Measurements from ENCODE around the gene MORN1.

The MORN1 gene

DNA sequence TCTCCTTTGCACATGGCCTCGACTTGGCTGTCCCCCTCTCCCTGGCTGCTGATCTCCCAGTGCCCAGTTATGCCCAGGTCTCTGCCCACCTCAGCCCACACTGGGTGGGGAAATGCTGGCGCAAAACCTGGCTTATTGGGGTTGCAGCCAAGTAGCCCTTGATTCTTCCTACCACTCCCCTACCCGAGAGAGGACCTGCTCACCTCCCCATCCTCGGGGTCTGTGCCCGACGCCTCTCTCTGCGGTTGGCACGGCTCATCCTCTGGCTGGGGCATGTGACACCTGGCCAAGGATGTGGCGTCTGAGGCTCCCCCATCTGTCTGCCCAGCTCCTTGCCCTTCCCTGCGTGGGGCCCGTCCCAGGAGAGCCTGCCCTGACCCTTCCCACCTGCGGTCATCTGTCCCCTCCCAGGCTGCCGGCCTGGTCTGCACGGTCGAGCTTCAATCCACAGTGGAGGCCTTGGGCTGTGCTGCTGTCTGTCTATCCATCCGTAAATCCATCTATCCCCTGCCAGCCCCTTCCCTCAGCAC is 27.5 kb upstream of the MORN1 start:
- no peak for DNase-seq

DNA sequence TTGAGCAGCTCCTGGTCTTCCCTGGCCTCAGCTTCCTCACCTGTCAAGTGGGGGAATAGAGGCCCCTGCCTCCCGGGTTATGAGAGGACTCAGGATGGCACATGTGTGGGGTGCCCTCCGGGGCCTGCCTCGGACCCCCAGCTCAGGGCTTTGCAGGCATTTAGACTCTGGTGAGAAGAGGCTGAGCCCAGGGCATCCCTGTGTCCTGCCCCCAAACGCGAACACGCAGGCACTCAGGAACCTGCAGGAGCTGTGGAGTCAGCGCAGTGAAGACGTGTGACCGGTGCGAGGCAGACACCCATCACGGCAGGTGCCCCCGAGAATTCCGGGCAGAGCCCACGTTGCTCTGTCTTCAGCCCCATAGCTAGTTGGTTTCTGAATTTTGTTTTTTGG is 26.5 kb upstream of the MORN1 start:
- DNase-seq, result no peak

DNA sequence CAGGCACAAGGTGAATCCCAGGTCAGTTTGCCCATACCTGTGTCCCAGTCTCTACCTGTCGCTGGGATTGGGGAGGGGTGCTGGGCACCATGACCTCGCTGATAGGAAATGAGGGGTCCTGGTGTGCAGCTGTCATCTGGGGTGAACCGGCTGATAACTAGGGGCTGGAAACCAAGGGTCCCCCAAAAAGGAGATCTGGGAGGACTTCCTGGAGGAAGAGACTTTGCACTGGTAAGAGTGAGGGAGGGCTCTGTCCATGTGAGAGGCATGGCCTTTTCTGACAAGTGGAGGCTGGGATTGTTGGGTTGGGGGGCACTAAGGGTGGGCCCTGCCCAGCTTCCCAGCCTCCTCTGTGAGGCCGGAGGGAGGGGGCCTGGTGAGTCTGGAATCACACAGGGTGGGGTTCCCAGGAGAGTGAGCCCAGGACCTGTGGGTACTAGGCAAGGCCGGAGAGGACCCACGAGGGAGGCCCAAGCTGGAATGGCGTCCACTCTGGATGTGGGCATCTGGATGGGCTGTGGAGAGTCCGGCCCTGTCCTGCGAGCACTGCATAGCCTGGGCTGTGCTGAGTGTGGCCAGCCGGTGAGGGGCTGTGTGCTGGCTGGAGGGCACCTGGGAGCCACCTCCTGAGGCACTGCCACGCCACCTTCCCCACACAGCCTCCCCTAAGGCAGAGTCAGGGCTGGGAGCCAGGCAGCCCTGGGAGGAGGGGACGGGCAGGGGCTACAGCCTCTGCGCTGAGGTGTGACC is 25.9 kb upstream of the MORN1 start:
- no peak for DNase-seq

DNA sequence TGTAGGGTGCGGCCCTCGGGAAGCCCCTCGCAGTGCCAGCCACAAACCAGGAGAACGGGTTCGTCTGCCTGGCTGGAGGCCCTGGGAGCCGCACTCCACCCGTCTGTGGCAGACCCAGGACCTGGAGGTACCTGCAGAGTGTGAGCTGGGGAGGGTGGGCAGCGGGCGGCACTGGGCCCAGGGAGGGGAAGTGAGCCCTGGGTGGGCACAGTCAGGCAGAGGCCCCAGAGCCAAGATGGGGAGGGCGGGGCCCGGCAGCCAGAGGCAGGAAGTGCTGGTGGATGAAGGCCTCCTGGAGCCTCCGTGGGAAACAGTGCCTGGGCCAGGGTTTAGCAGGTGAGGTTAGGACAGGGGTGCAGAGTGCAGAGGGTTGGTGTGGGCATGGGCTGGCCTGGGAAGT is 25.0 kb upstream of the MORN1 start:
- DNase-seq, result no peak

DNA sequence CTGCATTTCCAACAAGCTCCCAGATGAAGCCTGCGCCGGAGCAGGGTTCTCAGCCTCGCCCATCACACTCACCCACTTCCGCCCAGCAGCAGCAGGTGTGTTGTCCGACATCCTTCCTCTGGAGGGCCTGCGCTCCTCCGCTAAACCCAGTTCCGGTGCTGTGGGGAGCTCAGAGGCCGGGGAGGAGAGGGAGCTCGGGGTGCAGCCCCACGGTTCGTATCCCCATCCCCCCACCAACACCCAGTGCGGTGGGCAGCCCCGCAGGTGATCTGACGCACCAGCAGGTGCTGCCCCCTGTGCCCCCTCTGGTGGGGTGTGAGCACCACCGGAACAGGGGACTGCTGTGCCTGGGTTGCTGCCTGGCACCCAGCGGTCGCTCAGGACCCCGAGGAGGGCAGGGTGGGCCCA is 24.5 kb upstream of the MORN1 start:
- DNase-seq, result no peak

DNA sequence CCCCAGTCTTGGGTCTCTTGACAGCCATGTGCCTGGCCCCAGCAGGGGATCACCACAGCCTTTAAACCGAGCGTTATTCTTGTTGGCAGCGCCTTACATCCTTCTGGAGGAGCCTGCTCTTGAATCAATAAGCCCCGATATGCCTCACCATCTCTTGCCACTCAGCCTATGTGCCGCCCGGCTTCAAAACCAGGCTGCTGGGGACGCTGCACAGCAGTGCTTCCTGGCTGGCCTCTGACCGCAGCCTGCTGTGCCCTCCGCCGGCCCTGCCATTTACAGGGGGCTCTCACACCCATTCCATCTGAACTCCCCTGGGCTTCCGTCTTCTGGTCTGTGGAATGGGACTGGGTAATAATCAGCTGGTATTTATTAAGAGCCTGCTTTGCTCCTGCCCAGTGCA is 24.0 kb upstream of the MORN1 start:
- DNase-seq, result peak in 1 of 2 experiments; percentile 23

DNA sequence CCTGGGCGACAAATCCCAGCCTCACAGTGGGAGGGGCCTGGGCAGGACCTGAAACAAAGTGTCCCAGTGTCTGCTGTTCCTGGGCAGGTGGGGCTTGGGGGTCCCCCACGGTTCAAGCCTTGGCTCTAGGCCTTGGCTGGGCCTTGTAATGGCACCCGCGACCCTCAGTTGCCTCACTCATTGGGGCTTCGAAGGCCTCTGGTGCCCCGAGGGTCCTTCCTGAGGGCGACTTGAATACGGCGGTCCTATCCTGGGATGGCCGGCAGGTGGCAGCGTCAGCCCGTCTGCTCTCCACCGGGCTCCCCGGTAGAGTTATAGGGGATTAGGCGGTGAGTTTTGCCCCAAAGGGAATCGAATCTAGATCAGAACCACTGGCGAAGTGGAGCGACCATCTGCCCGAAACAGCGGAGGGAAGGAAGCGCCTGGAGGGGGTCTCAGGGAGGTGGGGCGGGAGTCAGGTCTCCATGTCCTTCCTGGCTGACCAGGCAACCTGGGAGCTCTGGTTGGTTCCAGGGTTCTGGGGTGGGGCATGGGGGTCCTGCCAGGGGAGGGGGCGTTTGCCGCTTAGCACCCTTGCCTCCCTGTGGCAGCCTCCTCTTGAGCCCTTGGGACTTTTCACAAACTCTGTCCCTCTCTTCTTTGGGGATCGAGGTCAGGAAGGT is 23.1 kb upstream of the MORN1 start:
- peak; percentile 61 to 66 for DNase-seq

DNA sequence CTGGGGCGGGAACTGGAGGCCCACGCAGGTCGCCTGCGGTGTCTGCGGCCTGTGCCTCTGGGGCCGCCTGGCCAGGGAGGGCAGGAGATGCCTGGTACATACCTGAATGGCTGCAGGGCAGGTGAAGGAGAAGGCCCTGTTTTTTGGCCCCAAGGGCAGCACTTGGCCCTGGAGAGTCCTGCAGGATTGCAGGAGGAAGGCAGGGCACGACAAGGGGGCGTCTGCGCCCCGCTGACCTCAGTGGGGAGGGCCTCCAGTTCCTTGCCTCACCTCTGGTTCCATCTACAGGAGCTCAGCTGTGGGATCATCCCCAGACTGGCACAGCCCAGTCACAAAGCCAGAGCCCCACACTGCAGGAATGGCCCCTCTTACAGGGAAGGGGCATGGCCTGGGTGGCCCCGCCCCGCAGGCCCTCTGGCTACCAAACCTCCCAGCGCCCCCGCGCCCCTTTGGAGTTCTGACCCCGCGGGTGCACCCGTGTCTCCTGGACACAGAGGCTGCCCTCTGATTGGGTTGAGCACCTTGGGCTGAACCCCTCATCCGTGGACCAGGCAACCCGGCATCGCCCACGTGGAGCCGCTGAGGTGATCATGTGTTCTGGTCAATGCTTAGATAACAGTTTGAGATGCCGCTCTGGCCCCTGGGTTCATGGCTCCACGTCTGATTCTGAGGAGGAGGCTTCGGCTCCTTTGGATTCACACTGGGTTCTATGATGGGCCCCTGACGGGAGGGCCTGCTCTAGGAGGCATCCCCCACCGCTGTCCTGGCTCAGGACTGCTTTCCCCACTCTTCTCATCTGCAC is 22.3 kb upstream of the MORN1 start:
- DNase-seq, result peak; percentile 2 to 7

DNA sequence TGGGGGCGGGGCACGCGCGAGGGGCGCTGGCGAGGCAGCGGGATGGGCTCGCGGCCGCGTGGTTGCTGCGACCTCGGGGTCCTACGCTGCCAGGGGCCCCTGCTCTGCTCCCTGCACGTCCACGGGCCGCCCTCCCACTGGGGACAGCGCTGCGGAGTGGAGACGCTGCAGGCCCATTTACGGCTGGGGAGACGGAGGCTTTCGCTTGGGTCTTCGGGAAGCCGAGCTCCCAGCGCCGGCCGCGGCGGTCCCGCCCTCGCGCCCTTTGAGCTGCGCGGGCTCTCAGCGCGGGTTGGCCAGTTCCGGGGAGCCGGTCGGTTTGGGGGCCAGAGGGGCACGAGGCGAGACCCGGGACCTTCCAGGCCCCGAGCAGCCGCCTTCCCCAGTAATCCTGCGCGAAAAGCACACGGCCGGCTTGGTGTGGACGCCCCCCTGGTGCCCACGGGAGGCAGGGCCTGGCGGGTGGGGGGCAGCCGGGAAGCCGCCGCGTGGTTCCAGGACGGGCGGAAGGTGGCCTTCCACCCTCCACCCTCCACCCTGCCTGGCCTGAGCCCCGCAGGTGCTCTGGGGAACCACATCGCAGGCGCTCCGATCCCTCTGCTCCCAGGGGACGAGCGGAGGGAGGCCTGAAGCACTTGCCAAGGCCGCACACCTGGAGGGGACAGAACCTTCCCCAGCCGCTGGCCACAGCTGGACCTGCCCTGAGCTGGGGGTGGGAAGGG is 21.6 kb upstream of the MORN1 start:
- DNase-seq, result peak; percentile 42

DNA sequence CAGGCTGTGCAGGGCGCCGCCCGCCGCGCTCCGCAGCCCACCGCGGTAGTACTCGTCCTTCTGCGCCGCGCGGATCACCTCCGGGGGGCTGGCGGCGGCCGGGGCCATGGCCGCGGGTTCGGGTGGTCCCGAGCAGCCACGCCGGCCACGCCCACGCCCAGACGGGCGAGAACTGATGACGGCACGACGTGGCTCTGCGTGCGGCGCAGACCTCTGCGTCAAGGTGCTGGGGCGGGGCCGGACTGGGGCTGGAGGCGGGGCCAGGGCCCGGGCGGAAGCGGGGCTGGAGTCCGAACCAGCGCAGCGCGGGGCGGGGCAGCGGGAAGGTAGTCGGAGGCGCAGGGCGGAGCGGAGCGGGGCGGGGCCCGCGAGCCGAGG is 21.0 kb upstream of the MORN1 start, which contains the start of gene PEX10:
Gene PEX10 (minus strand): TSS at position 170 of the 378 bp plus-strand sequence. CDS start 62 bp downstream, at position 108.
- peak; percentile 91 to 92 for DNase-seq

DNA sequence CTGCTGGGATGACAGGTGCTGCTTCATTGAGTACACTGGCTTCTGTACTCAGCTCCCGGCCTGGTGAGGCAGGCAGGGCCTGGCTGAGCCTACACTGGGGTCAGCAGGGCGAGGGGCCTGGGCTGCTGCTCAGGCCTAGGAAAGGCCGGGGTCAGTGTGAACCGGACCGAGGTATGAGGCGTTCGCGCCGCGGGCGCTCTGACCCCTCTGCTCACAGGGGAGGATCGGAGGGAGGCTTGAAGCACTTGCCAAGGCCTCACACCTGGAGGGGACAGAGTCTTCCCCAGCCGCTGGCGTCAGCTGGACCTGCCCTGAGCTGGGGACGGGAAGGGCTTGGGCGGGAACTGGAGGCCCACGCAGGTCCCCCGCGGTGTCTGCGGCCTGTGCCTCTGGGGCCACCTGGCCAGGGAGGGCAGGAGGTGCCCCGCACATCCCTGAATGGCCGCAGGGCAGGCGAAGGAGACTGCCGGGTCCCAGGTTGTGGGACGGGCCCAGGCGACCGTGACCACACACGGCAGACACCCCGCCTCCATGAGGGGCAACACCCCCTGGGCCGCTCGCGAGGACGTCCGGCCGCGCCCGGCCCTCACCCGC is 20.5 kb upstream of the MORN1 start:
- DNase-seq, result no peak

DNA sequence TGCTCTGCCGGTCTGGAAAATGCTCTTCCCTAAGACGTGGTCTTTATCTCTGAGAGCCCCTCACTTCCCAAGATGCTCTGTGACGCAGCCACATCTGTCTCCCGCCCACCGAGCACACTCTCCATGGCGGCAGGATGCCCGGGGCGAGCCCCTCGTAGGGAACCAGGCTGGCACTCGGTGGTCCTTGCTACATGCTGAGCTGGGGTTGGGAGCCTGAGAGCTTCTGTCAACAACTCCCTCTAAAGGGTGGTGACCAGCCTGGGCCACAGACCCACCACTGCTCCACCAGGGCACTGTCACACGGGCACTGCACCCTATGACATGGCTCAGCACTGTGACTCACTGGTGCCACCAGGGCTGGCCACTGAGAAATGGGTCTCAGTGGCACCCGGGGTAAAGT is 18.4 kb upstream of the MORN1 start:
- no peak for DNase-seq

DNA sequence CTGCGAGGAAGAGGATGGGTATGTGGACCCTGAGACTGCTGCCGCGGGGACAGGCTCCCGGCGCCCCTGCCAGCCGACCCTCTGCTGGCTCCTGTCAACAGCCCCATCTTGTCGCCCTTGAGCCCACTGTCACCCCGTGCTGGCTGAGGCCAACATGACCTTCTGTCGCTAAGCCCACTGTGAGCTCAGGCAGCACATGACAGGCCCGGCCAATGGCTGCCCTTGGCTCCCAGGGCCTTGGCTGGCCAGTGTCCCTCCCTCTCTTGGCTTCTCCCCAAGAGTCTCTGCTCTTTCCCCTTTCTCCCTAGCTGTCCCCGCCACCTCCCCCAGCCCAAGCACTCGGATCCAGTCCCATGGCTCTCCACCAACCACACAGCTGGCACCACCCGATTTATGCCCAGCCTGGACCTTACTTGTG is 17.5 kb upstream of the MORN1 start:
- no peak for DNase-seq

DNA sequence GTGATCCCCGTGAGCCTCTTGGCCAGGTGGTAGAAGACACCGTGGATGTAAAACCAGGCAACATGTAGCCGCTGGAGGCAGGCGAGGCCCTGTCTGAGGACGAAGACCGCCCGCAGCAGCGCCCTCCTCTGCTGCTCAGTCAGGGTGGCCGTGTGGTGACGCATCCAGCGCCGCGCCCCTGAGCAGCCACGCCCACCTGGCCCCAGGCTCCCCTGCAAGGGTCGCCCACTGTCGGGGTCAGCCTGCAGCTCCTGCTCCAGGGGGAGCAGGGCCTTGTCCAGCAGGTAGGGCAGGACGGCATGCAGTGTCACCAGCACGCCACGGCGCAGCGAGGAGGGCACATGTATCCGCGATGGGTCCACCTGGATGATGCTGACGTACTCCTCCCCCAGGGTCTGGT is 17.1 kb upstream of the MORN1 start:
- DNase-seq, result no peak

DNA sequence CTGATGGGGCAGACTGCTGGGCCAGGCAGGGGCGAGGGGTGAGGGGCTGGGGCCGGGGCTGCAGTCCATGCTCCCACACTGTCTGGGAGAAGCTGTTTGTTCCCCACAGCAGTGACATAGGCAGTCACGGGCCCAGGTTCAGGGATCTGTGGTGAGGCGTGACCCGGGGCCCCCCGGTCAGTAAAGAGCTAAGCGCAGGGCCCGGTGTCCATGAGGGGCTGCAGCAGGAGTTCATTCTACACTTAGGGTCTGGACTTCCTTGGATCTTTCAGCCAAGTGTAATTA is 16.6 kb upstream of the MORN1 start:
- no peak for DNase-seq

DNA sequence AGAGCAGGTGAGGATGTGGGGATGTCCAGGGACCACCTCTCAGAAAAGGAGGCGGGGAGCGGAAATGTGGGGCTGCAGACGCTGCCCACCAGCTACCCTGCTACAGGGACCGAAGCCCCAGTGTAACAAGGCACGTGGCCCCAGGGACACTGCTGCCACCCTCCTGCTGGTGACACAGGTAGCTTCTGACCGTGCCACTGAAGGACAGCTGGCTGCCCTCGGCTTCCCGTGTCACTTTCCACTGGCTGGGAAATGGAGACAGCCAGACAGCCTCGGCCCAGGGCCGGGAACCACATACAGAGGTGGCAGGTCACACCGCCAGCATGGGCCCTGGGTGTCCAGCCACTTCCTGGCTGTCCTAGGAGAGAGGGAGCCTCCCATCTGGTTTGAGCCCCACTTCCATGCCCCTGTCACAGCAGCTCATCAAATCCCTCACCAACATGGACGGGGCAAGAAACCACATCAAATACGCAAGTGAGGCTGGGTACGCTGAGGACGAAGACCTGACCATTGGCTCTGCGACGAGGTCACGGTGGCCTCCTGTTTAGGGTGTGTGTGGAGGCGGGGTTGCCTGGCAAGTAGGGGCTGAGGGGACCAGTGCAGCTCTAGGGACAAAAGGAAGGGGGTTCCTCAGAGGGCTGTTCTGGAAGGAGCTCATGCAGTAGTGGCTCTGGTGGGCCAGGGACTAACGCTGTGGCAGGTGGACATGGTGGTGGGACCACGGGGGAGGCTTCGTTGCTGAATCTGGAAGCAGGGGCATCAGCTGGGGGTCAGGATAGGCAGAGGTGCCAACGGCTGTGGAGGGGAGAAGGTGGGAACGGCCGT is 16.0 kb upstream of the MORN1 start:
- no peak for DNase-seq

DNA sequence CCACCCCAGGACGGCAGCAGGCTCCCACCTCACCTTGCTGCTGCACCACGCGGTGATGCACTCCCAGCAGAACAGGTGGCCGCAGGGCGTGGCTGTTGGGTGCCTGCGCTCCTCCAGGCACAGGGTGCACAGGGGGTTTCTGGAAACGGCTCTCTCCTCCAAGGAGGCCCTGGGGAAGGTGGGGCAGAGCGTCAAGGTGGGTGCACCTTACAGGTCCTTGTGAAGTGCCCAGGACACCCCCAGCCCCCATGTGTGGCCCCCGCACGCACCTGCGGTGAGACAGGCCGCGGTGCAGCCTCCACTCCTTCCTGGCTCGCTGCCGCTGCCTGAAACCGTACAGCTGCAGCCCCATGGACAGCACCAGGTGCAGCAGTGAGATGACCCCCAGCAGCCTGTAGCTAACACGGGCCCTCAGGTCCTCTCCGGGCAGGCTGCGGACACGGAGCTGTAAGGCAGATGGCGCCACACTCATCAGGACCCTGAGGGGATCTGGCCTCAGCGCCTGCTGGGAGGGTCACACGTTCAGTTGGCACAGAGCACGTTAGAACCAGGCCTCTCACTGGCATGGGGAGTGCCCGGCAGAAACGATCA is 15.2 kb upstream of the MORN1 start:
- no peak for DNase-seq

DNA sequence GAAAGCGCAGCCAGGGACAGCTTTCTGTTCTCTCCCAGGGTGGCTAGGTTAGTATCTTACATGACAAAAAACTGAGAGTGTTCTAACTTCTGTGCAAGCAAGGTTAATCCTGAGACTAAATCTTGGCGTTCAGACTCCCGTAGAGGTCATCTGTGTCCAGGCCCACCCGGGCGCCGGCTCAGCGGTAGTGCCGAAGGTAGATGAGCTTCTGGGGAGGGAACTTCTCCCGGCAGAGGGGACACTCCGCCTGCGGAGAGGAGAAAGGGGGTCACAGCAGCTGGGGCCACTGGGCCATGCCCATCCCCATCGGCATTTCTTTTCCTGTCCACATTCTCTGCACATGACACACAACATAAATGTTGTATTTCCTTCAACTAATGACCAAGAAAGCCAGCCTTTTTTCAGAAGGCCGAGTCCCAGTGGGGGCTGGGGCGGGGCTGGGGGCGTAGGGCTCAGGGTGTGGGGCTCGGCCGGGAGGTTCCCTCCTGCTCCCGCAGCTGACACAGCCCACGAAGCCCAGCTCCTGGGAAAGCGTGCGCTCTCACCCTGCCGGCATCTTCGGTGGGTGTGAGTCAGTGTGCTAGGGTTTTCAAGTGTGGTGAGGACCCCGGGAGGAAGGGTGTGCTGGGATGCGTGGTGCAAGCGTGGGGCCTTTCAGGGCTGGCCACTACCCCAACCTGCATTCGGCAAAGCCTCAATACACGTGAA is 14.4 kb upstream of the MORN1 start:
- no peak for DNase-seq

DNA sequence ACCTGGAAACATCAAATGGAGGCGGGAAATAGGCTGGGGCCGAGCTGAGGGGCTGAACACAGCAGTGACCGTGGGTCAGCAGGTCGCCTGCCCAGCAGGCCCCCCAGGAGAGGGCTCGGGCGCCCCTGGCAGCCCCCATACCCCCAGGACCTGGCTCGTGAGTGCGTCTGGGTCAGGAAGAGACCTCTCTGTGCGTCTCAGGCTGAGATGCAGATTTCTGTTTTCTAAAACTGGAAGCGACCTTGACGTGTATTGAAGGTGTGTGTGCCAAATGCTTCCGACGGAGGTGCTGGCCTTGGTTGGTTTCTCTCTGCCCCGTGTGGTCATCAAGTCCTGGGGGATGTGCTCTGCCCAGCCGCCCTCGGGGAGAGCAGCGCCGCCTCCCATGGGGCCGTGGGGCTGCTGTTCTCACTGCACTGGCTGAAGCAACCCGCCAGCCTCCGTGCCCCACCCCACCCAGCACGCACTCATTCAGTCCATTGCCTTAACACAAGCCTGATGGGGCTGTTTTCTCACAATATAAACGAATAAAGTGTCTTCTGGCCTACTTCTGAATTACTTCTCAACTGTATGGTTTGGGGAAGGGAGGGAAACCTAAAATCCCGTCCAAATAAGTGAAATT is 13.6 kb upstream of the MORN1 start:
- DNase-seq, result no peak

Data from Kasumi-1 (cell line).